ENCODE data around the gene POMT2.

DNA sequence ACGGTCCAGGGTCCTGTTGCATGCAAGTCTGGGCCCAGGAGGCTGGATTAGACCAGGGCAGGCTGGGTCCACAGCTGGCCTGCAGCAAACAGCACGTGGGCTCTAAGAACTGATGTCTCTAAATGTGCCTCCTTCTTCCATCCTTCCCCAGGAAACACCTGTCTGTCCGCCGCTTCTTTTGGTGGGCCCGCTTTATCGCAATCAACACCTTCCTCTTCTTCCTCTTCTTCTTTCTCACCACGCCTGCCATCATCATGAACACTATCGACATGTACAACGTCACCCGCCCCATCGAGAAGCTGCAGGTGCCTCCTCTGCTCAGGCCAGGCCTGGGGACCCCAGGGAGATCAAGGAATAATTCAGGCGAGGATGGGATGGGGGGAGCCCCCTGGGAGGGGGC is 77.9 kb downstream of the POMT2 start:
- TF ChIP-seq POLR2A (IDR thresholded peaks at IDR 0.05; ENCODE audit: low read length): no peak
- TF ChIP-seq GATA1 (IDR thresholded peaks at IDR 0.05; ENCODE audit: low read depth, low read length): no peak

Measured in erythroblast (primary cell).